Central memory CD8-positive, alpha-beta T cell (primary cell): ENCODE measurements around the gene LCN9.

ENCODE experiments used
- ATAC-seq: fragments of 150-1000 bp; cut with Tn5 transposase; replicated peaks from 2 replicates; pipeline ENCODE4 v1.10.0; 2022; ENCODE audit warnings: mild to moderate bottlenecking, moderate FRiP score, moderate number of reproducible peaks; ENCODE audit not compliant: poor library complexity, severe bottlenecking; ENCODE audit errors: extremely low read depth
- DNase-seq, 2 donors: peaks; one replicate each; pipeline ENCODE4 v3.0.0; 2021; ENCODE audit warnings: low spot score in 2 of 2
- H3K27ac Mint-ChIP-seq: one replicate; pipeline ENCODE4 v1.8.0; 2022; ENCODE audit warnings: low read depth, mild to moderate bottlenecking, moderate library complexity, mixed read lengths
- H3K27me3 Mint-ChIP-seq: one replicate; pipeline ENCODE4 v1.8.0; 2022; ENCODE audit warnings: mixed read lengths
- H3K36me3 Mint-ChIP-seq: one replicate; pipeline ENCODE4 v1.8.0; 2022; ENCODE audit warnings: mild to moderate bottlenecking, moderate library complexity, mixed read lengths; ENCODE audit not compliant: insufficient read depth
- H3K4me1 Mint-ChIP-seq: one replicate; pipeline ENCODE4 v1.8.0; 2022; ENCODE audit warnings: mixed read lengths
- H3K4me3 Mint-ChIP-seq: one replicate; pipeline ENCODE4 v1.8.0; 2022; ENCODE audit warnings: mild to moderate bottlenecking, moderate library complexity, mixed read lengths
- H3K9me3 Mint-ChIP-seq: one replicate; pipeline ENCODE4 v1.8.0; 2022; ENCODE audit warnings: mixed read lengths

LCN9 gene

GRCh38 chr9:135698236-135698635, 35.1 kb downstream of the LCN9 start:
- ATAC-seq = no peak

DNA sequence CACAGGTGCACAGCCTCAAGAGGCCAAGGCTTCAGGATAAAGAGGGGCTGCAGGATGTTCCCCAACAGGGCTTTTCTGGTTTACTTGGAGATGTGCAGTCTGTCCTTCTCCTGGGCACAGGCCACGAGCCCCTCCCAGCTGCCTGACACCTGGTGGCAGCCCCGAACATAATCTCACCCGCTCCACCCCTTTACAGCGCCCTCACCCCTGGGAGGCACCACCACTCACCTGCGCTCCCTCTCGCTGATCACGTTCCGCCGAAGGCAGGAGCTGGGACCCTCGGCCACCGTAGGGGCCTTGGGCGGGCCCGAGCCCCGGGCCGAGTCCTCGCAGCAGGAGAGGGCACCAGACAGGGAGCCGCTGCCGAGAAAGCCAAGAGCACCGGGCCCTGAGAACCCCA, 35.7 kb downstream of the LCN9 start:
- no peaks in the 10 kb centered on the region for H3K4me1 Mint-ChIP-seq
- ATAC-seq (no peak), DNase-seq (no peak)
- peaks cover 13% of the 10 kb centered on the region for H3K27me3 Mint-ChIP-seq
- H3K27ac Mint-ChIP-seq = no peak overlapping the region
- no peaks in the 10 kb centered on the region for H3K9me3 Mint-ChIP-seq
- H3K36me3 Mint-ChIP-seq = no peaks in the 10 kb centered on the region
- no peak overlapping the region for H3K4me3 Mint-ChIP-seq

More at GRCh38 chr9:135698236-135698635, 35.1 kb downstream of the LCN9 start:
- Mint-ChIP-seq H3K27me3 (peaks cover 13% of the 10 kb centered on the region), H3K9me3 (no peaks in the 10 kb centered on the region), H3K27ac (no peak overlapping the region), H3K4me3 (no peak overlapping the region), H3K4me1 (no peaks in the 10 kb centered on the region), H3K36me3 (no peaks in the 10 kb centered on the region)
- no peak for DNase-seq

GRCh38 chr9:135699440-135699839, 36.3 kb downstream of the LCN9 start, which contains the start of gene SOHLH1:
SOHLH1 (minus strand) TSS chr9:135699481; CDS start chr9:135699467, 14 bp downstream.
- H3K9me3 Mint-ChIP-seq = no peaks in the 10 kb centered on the region
- H3K4me3 Mint-ChIP-seq = no peak within 1 kb of the TSS
- no peaks in the 10 kb centered on the region for H3K36me3 Mint-ChIP-seq
- H3K27me3 Mint-ChIP-seq = peaks cover 10% of the 10 kb centered on the region
- H3K27ac Mint-ChIP-seq = no peak within 1 kb of the TSS
- no peak for DNase-seq
- no peaks in the 10 kb centered on the region for H3K4me1 Mint-ChIP-seq
- no peak for ATAC-seq

DNA sequence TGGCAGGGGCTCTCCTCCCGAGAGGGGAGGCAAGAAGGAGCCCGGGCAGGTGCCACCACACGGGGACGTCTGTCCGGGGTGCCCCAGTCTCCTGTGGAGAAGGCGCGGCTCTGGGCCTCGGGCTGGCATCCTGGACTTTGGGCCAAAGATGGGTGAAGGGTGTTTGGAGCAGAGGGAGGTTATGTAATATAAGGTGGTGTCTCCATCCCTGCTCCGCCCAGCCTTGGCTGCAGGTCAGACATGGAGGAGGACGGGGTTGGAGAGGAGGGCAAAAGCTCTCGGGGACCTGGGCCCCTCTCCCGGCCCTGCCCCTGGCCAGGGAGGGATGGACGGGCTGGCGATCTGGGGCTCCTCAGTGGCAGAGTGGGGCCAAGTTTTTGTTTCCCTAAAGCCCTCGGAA, 37.4 kb downstream of the LCN9 start:
- Mint-ChIP-seq H3K36me3 (no peaks in the 10 kb centered on the region), H3K9me3 (no peaks in the 10 kb centered on the region), H3K27ac (no peak overlapping the region), H3K4me3 (no peak overlapping the region), H3K27me3 (peaks cover 19% of the 10 kb centered on the region), H3K4me1 (no peaks in the 10 kb centered on the region)
- ATAC-seq (no peak), DNase-seq (no peak)

GRCh38 chr9:135701067-135701958, 38.2 kb downstream of the LCN9 start:
- no peaks in the 10 kb centered on the region for H3K4me1 Mint-ChIP-seq
- DNase-seq (no peak), ATAC-seq (peak; percentile 56)
- no peaks in the 10 kb centered on the region for H3K36me3 Mint-ChIP-seq
- H3K27me3 Mint-ChIP-seq = peaks cover 19% of the 10 kb centered on the region
- H3K27ac Mint-ChIP-seq = no peak overlapping the region
- H3K4me3 Mint-ChIP-seq = no peak overlapping the region
- no peaks in the 10 kb centered on the region for H3K9me3 Mint-ChIP-seq

GRCh38 chr9:135701959-135702721, 39.0 kb downstream of the LCN9 start, which contains the start of gene KCNT1:
KCNT1 (plus strand) TSS chr9:135702185; CDS start chr9:135702259, 74 bp downstream.
- H3K4me3 Mint-ChIP-seq = no peak within 1 kb of the TSS
- no peaks in the 10 kb centered on the region for H3K4me1 Mint-ChIP-seq
- ATAC-seq = peak; percentile 68
- peaks cover 19% of the 10 kb centered on the region for H3K27me3 Mint-ChIP-seq
- DNase-seq = peak; percentile 16 to 53
- H3K9me3 Mint-ChIP-seq = no peaks in the 10 kb centered on the region
- no peaks in the 10 kb centered on the region for H3K36me3 Mint-ChIP-seq
- H3K27ac Mint-ChIP-seq = no peak within 1 kb of the TSS

GRCh38 chr9:135703726-135704125, 40.6 kb downstream of the LCN9 start:
- Mint-ChIP-seq H3K36me3 (no peaks in the 10 kb centered on the region), H3K4me3 (no peak overlapping the region), H3K27ac (no peak overlapping the region), H3K27me3 (peaks cover 19% of the 10 kb centered on the region), H3K4me1 (no peaks in the 10 kb centered on the region), H3K9me3 (no peaks in the 10 kb centered on the region)
- ATAC-seq = no peak
- DNase-seq = no peak

- no peak for DNase-seq
- Mint-ChIP-seq H3K36me3 (no peaks in the 10 kb centered on the region), H3K27ac (no peak overlapping the region), H3K9me3 (no peaks in the 10 kb centered on the region), H3K27me3 (peaks cover 19% of the 10 kb centered on the region), H3K4me3 (no peak overlapping the region), H3K4me1 (no peaks in the 10 kb centered on the region)
- ATAC-seq = no peak
These were observed 41.4 kb downstream of the LCN9 start for GRCh38 chr9:135704483-135704882.

GRCh38 chr9:135705376-135705775, 42.3 kb downstream of the LCN9 start:
- Mint-ChIP-seq H3K27me3 (peaks cover 28% of the 10 kb centered on the region), H3K27ac (no peak overlapping the region), H3K36me3 (no peaks in the 10 kb centered on the region), H3K4me3 (no peak overlapping the region), H3K4me1 (no peaks in the 10 kb centered on the region), H3K9me3 (no peaks in the 10 kb centered on the region)
- ATAC-seq (no peak), DNase-seq (no peak)

- Mint-ChIP-seq H3K27me3 (peaks cover 31% of the 10 kb centered on the region), H3K4me1 (no peaks in the 10 kb centered on the region), H3K27ac (no peak overlapping the region), H3K9me3 (no peaks in the 10 kb centered on the region), H3K4me3 (no peak overlapping the region), H3K36me3 (no peaks in the 10 kb centered on the region)
- ATAC-seq (no peak), DNase-seq (no peak)
These were observed 43.2 kb downstream of the LCN9 start for GRCh38 chr9:135706288-135706687.

DNA sequence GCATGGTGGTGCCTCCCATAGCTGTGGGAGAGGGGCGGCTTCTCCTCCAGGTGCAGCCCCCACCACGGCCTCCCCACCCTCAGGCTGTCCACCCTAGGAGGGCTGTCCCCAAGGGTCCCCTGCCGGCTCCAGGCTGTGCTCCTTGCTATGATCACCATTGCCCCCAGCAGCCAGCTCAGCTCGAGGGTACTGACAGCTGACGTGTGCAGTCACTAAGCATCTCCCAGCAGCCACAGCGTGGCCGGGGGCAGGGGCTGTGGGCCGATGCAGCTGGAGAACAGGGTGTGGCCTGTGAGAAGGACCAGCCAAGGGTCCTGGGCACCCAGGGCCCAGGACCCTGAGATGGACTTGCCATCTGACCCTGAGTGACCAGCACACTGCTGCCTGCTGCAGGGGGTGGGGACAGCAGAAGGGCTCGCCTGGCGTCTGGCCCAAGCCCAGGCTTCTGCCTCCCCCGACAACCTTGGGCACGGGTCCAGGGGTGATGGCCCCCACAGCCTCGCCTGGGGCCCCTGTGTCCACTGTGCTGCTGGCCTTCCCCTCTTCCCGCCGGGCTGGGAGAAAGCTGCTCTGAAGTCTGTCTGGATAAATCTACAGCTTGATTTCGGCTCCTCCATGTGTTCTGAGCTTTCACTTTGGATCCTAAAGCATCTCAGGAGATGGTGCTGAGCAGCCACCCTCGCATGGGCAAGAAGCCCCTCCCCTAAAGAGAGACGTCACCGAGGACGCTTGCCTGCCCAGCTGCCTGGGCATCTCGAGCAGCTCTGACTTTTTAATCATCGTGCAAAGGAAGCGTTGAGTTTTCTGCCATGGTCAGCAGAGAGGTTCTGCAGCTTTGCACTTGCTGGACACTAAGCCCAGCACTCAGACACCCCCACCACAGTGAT, 44.4 kb downstream of the LCN9 start:
- Mint-ChIP-seq H3K9me3 (no peaks in the 10 kb centered on the region), H3K4me3 (no peak overlapping the region), H3K27ac (no peak overlapping the region), H3K36me3 (no peaks in the 10 kb centered on the region), H3K27me3 (peaks cover 40% of the 10 kb centered on the region), H3K4me1 (no peaks in the 10 kb centered on the region)
- DNase-seq = no peak
- no peak for ATAC-seq

- ATAC-seq (no peak), DNase-seq (no peak)
- Mint-ChIP-seq H3K27ac (no peak overlapping the region), H3K36me3 (no peaks in the 10 kb centered on the region), H3K9me3 (no peaks in the 10 kb centered on the region), H3K4me3 (no peak overlapping the region), H3K27me3 (peaks cover 46% of the 10 kb centered on the region), H3K4me1 (no peaks in the 10 kb centered on the region)
These were observed 45.1 kb downstream of the LCN9 start for GRCh38 chr9:135708164-135708563.
